Vagina (tissue), 2 donors: ENCODE results near the gene VTA1. TPM values are rescaled to one million over a fixed set of nuclear protein-coding genes. Genes with fewer than 3 reads are reported as not detected.

Experiments used
- DNase-seq, 2 donors: peaks; one replicate each; pipeline ENCODE4 v3.0.0-alpha.2; 2017; ENCODE audit errors: extremely low spot score in 2 of 2
- H3K27ac ChIP-seq: fragments of 200-600 bp; sonication (generic); one replicate; pipeline ENCODE4 v1.5.1; 2019
- H3K27me3 ChIP-seq: fragments of 200-600 bp; sonication (generic); one replicate; pipeline ENCODE4 v1.5.1; 2019
- H3K36me3 ChIP-seq, 2 donors: fragments of 200-600 bp; sonication (generic); one replicate each; pipeline ENCODE4 v1.5.1; 2017 to 2019
- H3K4me1 ChIP-seq: fragments of 200-600 bp; sonication (generic); one replicate; pipeline ENCODE4 v1.5.1; 2019
- H3K4me3 ChIP-seq, 2 donors: fragments of 200-600 bp; sonication (generic); 1 replicate in 1 of 2; 2 replicates in 1 of 2; pipeline ENCODE4 v1.5.1; 2016 to 2019
- H3K9me3 ChIP-seq: fragments of 200-600 bp; sonication (generic); one replicate; pipeline ENCODE4 v1.5.1; 2019
- CTCF ChIP-seq, 3 experiments: fragments of 450-650 bp in 2 of 3; fragments of 200-600 bp in 1 of 3; sonication (generic) in 1 of 3; IDR thresholded peaks; one replicate each; pipeline ENCODE4 v1.5.1; 2017 to 2019; ENCODE audit warnings: antibody characterized with exemption in 3 of 3, mild to moderate bottlenecking in 2 of 3, moderate library complexity in 2 of 3
- POLR2A ChIP-seq, 2 donors: fragments of 450-650 bp; IDR thresholded peaks; one replicate each; pipeline ENCODE4 v1.6.1; 2017; ENCODE audit warnings: antibody characterized with exemption in 2 of 2, mild to moderate bottlenecking in 2 of 2, moderate library complexity in 2 of 2
- POLR2AphosphoS5 ChIP-seq, 2 donors: sonication (generic); formaldehyde crosslinking; IDR thresholded peaks; one replicate each; pipeline ENCODE4 v1.9.0; 2017; ENCODE audit warnings: antibody characterized with exemption in 2 of 2, mild to moderate bottlenecking in 2 of 2, low read depth in 1 of 2; ENCODE audit not compliant: insufficient read depth in 1 of 2
- intact Hi-C: fragments of 100-400 bp; cut with DNase I; formaldehyde crosslinking; loops from one replicate; pipeline ENCODE4 v1.15.1; 2023
- total RNA-seq: library from RNA; depleted of rRNA; stranded (reverse); fragments of >200 nt; gene quantifications from one replicate; pipeline ENCODE4 v1.2.3, GENCODE V29; 2016

VTA1 gene
- total RNA-seq, 1 donor from 2014 or later: 46.4 TPM

- no peaks in the 10 kb centered on the region for H3K4me1 ChIP-seq
- H3K36me3 ChIP-seq: peaks cover 0 to 11% of the 10 kb centered on the region in 2 donors
- no peak for DNase-seq
- H3K27me3 ChIP-seq: no peaks in the 10 kb centered on the region
- no peak overlapping the region for H3K4me3 ChIP-seq
- H3K9me3 ChIP-seq: no peaks in the 10 kb centered on the region
- no peak overlapping the region for H3K27ac ChIP-seq
- intact Hi-C loops: no loop called here
- TF ChIP-seq POLR2A (IDR thresholded peaks at IDR 0.05) (no peak), CTCF (IDR thresholded peaks at IDR 0.05) (no peak), POLR2AphosphoS5 (IDR thresholded peaks at IDR 0.05; ENCODE audit: insufficient read depth in 1 of 2, low read depth in 1 of 2) (no peak)
Measured at GRCh38 chr6:142189057-142189456, 42.0 kb downstream of the VTA1 start.

DNA sequence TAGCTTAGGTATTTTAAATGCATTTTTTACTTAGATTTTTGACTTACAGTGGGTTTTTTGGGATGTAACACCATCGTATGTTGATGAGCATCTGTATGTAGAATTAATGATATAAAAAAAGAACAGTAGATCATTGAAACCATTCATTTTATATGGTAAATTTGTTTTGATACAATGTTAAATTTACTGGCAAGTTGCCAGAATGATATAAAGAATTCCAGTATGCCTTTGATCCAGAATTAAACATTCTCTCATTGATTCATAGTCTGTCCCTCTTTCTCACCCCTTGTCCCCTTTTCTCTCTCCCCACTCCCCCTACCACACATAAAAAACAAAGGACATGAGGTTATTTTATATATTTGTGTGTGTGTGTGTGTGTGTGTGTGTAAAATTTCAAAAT lies 45.3 kb downstream of the VTA1 start:
- TF ChIP-seq CTCF (IDR thresholded peaks at IDR 0.05): no peak
- TF ChIP-seq POLR2A (IDR thresholded peaks at IDR 0.05): no peak
- TF ChIP-seq POLR2AphosphoS5 (IDR thresholded peaks at IDR 0.05; ENCODE audit: insufficient read depth in 1 of 2, low read depth in 1 of 2): no peak
- Histone ChIP-seq H3K36me3 (peaks cover 0 to 11% of the 10 kb centered on the region in 2 donors), H3K4me1 (peaks cover 4% of the 10 kb centered on the region), H3K4me3 (no peak overlapping the region), H3K27me3 (no peaks in the 10 kb centered on the region), H3K9me3 (no peaks in the 10 kb centered on the region), H3K27ac (no peak overlapping the region)
- intact Hi-C loops: no loop called here
- DNase-seq: no peak

GRCh38 chr6:142193621-142194020 lies 46.6 kb downstream of the VTA1 start:
- no peak overlapping the region for H3K4me3 ChIP-seq
- DNase-seq: no peak
- TF ChIP-seq POLR2A (IDR thresholded peaks at IDR 0.05) (no peak), CTCF (IDR thresholded peaks at IDR 0.05) (no peak), POLR2AphosphoS5 (IDR thresholded peaks at IDR 0.05; ENCODE audit: insufficient read depth in 1 of 2, low read depth in 1 of 2) (no peak)
- H3K4me1 ChIP-seq: peaks cover 4% of the 10 kb centered on the region
- H3K36me3 ChIP-seq: peaks cover 0 to 16% of the 10 kb centered on the region in 2 donors
- H3K27ac ChIP-seq: no peak overlapping the region
- no peaks in the 10 kb centered on the region for H3K27me3 ChIP-seq
- no peaks in the 10 kb centered on the region for H3K9me3 ChIP-seq
- intact Hi-C loops: no loop called here

GRCh38 chr6:142195862-142196541 lies 48.9 kb downstream of the VTA1 start:
- no peak for DNase-seq
- H3K36me3 ChIP-seq: peaks cover 0 to 15% of the 10 kb centered on the region in 2 donors
- no peaks in the 10 kb centered on the region for H3K27me3 ChIP-seq
- no peak overlapping the region for H3K4me3 ChIP-seq
- no peak overlapping the region for H3K27ac ChIP-seq
- intact Hi-C loops: no loop called here
- H3K9me3 ChIP-seq: no peaks in the 10 kb centered on the region
- no peak for TF ChIP-seq CTCF (IDR thresholded peaks at IDR 0.05)
- TF ChIP-seq POLR2A (IDR thresholded peaks at IDR 0.05): no peak
- TF ChIP-seq POLR2AphosphoS5 (IDR thresholded peaks at IDR 0.05; ENCODE audit: insufficient read depth in 1 of 2, low read depth in 1 of 2): no peak
- H3K4me1 ChIP-seq: peaks cover 4% of the 10 kb centered on the region

DNA sequence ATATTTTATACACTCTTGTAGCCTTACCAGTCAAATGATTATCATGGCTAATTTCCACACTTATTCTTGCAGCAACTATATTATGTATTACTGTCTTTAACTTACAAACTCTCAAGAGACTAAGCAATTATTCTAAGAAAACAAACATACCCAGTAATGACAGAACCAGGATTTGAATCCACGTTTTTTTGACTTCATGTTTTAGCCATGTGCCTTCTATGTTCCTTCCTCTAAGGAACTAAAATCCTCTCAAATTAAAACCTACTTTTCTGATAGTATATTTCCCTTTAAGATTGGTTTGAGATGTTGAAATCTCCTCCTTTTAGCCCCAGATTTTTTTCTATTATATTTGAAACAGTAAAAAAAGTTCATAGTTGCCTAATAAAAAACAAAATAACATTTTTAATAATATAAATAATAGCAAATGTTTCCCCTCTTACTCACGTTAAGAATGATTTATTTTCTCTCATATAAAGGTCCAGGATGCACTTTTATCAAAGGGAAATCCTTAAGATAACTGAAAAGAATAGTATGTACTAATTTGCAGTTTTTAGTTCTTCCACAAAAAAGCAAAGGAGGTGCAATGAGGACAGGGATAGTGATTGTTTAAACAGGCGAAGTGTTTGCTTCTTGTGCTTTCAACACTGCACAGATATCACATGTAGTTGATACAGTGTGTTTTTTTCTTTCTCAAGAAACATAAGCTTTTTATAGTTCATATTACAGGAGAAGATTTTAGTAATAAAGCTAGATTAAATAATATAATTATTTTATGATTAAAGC lies 54.0 kb downstream of the VTA1 start:
- DNase-seq: no peak
- no peaks in the 10 kb centered on the region for H3K27me3 ChIP-seq
- peaks cover 0 to 23% of the 10 kb centered on the region in 2 donors for H3K36me3 ChIP-seq
- intact Hi-C loops: loop anchor here (10.0 kb wide), 1 partner anchor 46 kb away; no protein-coding TSS in a partner anchor
- no peak overlapping the region for H3K4me3 ChIP-seq
- H3K9me3 ChIP-seq: no peaks in the 10 kb centered on the region
- no peak overlapping the region for H3K27ac ChIP-seq
- TF ChIP-seq POLR2AphosphoS5 (IDR thresholded peaks at IDR 0.05; ENCODE audit: insufficient read depth in 1 of 2, low read depth in 1 of 2) (no peak), CTCF (IDR thresholded peaks at IDR 0.05) (no peak), POLR2A (IDR thresholded peaks at IDR 0.05) (no peak)
- H3K4me1 ChIP-seq: no peaks in the 10 kb centered on the region
